T-helper 2 cell treated with Interferon-gamma antibody and Interleukin-4, amounts not matched to agents 5 μg/mL and 100 μg/mL, for 36 hours (primary cell): ENCODE measurements around the gene RNF113B.

ENCODE experiments used
- DNase-seq: peaks from one replicate; pipeline ENCODE4 v3.0.0; 2021; ENCODE audit warnings: low spot score
- H3K27ac Mint-ChIP-seq: one replicate; pipeline ENCODE4 v1.8.0; 2021; ENCODE audit warnings: mild to moderate bottlenecking, mixed read lengths
- H3K27me3 Mint-ChIP-seq: one replicate; pipeline ENCODE4 v1.8.0; 2021; ENCODE audit warnings: low read depth, mixed read lengths
- H3K36me3 Mint-ChIP-seq: one replicate; pipeline ENCODE4 v1.8.0; 2021; ENCODE audit warnings: low read depth, mixed read lengths
- H3K4me1 Mint-ChIP-seq: one replicate; pipeline ENCODE4 v1.8.0; 2021; ENCODE audit warnings: low read depth, mixed read lengths
- H3K4me3 Mint-ChIP-seq: one replicate; pipeline ENCODE4 v1.8.0; 2022; ENCODE audit warnings: mild to moderate bottlenecking, moderate library complexity, mixed read lengths
- H3K9me3 Mint-ChIP-seq: one replicate; pipeline ENCODE4 v1.8.0; 2021; ENCODE audit warnings: mixed read lengths

Gene RNF113B

GRCh38 chr13:98215508-98215907 is 38.4 kb upstream of the RNF113B start:
- DNase-seq: no peak
- Mint-ChIP-seq H3K4me1 (no peaks in the 10 kb centered on the region), H3K9me3 (no peaks in the 10 kb centered on the region), H3K27ac (no peak overlapping the region), H3K36me3 (no peaks in the 10 kb centered on the region), H3K27me3 (no peaks in the 10 kb centered on the region), H3K4me3 (no peak overlapping the region)

GRCh38 chr13:98214707-98215106 is 37.6 kb upstream of the RNF113B start:
- Mint-ChIP-seq H3K9me3 (no peaks in the 10 kb centered on the region), H3K27ac (no peak overlapping the region), H3K4me3 (no peak overlapping the region), H3K27me3 (no peaks in the 10 kb centered on the region), H3K36me3 (no peaks in the 10 kb centered on the region), H3K4me1 (no peaks in the 10 kb centered on the region)
- DNase-seq: no peak

GRCh38 chr13:98214008-98214643 is 37.1 kb upstream of the RNF113B start:
- Mint-ChIP-seq H3K4me3 (no peak overlapping the region), H3K9me3 (no peaks in the 10 kb centered on the region), H3K27ac (no peak overlapping the region), H3K27me3 (no peaks in the 10 kb centered on the region), H3K36me3 (no peaks in the 10 kb centered on the region), H3K4me1 (no peaks in the 10 kb centered on the region)
- no peak for DNase-seq

- Mint-ChIP-seq H3K36me3 (no peaks in the 10 kb centered on the region), H3K4me1 (no peaks in the 10 kb centered on the region), H3K27me3 (no peaks in the 10 kb centered on the region), H3K9me3 (no peaks in the 10 kb centered on the region), H3K4me3 (no peak overlapping the region), H3K27ac (no peak overlapping the region)
- DNase-seq: no peak
These were observed 36.3 kb upstream of the RNF113B start for GRCh38 chr13:98213354-98213753.

- H3K36me3 Mint-ChIP-seq: no peaks in the 10 kb centered on the region
- H3K27ac Mint-ChIP-seq: no peak overlapping the region
- no peaks in the 10 kb centered on the region for H3K9me3 Mint-ChIP-seq
- no peak for DNase-seq
- H3K27me3 Mint-ChIP-seq: no peaks in the 10 kb centered on the region
- no peak overlapping the region for H3K4me3 Mint-ChIP-seq
- no peaks in the 10 kb centered on the region for H3K4me1 Mint-ChIP-seq
These were observed 35.7 kb upstream of the RNF113B start for GRCh38 chr13:98212763-98213162.

DNA sequence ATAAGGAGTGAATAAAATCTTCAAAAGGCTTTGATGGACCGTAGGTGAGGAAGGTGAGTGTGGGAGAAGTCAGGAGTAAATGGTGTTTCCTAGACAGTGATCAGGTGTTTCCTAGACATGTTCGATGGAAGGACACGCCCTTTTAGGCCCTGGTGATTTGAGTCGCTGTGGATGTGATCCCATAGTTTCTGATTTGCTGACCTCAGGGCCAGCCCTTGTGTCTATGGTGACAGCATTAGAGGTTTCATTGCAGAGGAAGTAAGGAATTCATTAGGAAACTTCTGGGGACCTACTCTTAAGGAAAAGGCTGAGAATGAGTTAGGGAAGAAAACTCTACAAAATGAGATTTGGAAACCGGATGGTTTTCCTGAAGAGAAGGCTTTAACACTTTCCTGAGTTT is 31.5 kb upstream of the RNF113B start:
- Mint-ChIP-seq H3K27me3 (no peaks in the 10 kb centered on the region), H3K9me3 (no peaks in the 10 kb centered on the region), H3K27ac (no peak overlapping the region), H3K4me3 (no peak overlapping the region), H3K4me1 (no peaks in the 10 kb centered on the region), H3K36me3 (no peaks in the 10 kb centered on the region)
- no peak for DNase-seq

DNA sequence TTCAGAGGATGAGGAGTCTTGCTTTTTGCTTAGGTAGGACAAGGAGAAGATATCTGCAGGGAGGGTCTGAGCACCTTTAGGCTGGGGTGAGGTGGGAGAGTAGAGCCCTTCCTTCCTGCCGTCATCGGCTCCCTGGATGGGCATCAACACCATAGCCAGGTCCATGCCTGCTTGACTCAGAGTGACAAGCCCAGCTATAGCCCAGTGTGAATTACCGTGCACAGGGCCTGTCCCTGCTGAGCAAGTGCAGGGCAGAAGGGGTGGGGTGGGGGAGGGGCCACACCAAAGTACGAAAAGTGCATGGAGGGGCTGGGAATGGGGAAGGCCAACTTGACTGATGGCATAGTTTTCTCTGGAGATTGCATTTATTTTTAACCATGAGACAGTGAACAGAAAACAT is 30.3 kb upstream of the RNF113B start:
- no peaks in the 10 kb centered on the region for H3K4me1 Mint-ChIP-seq
- no peaks in the 10 kb centered on the region for H3K27me3 Mint-ChIP-seq
- no peak overlapping the region for H3K4me3 Mint-ChIP-seq
- DNase-seq: no peak
- H3K36me3 Mint-ChIP-seq: no peaks in the 10 kb centered on the region
- no peaks in the 10 kb centered on the region for H3K9me3 Mint-ChIP-seq
- no peak overlapping the region for H3K27ac Mint-ChIP-seq

DNA sequence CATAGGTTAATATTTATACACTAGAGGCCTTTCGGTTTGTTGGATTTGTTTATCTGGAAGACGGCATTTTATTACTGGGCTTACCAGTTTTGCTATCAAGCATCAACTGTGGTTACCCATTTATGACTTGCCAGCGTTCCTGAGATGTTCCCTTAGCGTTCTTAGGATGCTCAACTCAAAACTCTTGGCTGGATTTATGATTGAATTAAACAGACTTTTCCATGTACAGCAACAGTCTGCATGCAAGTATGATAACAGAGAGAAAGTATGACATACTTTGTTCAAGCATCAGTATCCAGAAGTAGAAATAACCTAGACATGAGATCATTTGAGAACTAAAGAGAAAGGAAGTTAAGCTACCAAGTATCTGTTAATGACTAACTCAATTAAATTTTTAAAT is 29.9 kb upstream of the RNF113B start:
- no peaks in the 10 kb centered on the region for H3K27me3 Mint-ChIP-seq
- no peaks in the 10 kb centered on the region for H3K4me1 Mint-ChIP-seq
- no peak for DNase-seq
- no peaks in the 10 kb centered on the region for H3K9me3 Mint-ChIP-seq
- H3K27ac Mint-ChIP-seq: no peak overlapping the region
- H3K36me3 Mint-ChIP-seq: no peaks in the 10 kb centered on the region
- H3K4me3 Mint-ChIP-seq: no peak overlapping the region

- no peak overlapping the region for H3K27ac Mint-ChIP-seq
- H3K36me3 Mint-ChIP-seq: no peaks in the 10 kb centered on the region
- H3K4me3 Mint-ChIP-seq: no peak overlapping the region
- no peaks in the 10 kb centered on the region for H3K27me3 Mint-ChIP-seq
- H3K9me3 Mint-ChIP-seq: no peaks in the 10 kb centered on the region
- no peak for DNase-seq
- no peaks in the 10 kb centered on the region for H3K4me1 Mint-ChIP-seq
These were observed 27.5 kb upstream of the RNF113B start for GRCh38 chr13:98204546-98204945.

GRCh38 chr13:98203646-98204326 is 26.7 kb upstream of the RNF113B start:
- Mint-ChIP-seq H3K4me3 (no peak overlapping the region), H3K4me1 (no peaks in the 10 kb centered on the region), H3K27me3 (no peaks in the 10 kb centered on the region), H3K27ac (no peak overlapping the region), H3K9me3 (no peaks in the 10 kb centered on the region), H3K36me3 (no peaks in the 10 kb centered on the region)
- no peak for DNase-seq

DNA sequence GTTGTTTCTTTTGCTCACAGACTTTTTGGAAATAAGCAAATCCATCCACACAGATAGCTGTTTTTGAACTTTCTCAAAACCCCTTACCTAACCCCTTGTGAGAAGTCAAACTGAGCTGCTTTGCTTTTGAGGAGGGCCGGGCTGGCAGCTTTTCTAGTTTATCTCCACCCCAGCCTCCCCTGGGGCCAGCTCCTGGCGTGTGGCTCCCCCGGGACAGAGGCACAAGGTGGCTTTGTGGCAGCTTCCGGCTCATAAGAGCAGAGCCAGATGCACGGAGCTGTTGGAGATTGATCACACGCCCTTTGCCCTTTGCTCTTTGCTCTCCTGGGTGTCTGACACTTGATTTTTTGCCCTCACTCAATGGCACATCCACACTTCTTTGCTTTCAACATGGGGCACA is 24.9 kb upstream of the RNF113B start:
- H3K9me3 Mint-ChIP-seq: no peaks in the 10 kb centered on the region
- no peaks in the 10 kb centered on the region for H3K27me3 Mint-ChIP-seq
- no peak for DNase-seq
- no peaks in the 10 kb centered on the region for H3K4me1 Mint-ChIP-seq
- no peak overlapping the region for H3K4me3 Mint-ChIP-seq
- H3K27ac Mint-ChIP-seq: no peak overlapping the region
- H3K36me3 Mint-ChIP-seq: no peaks in the 10 kb centered on the region

GRCh38 chr13:98201189-98201588 is 24.1 kb upstream of the RNF113B start:
- no peak overlapping the region for H3K27ac Mint-ChIP-seq
- no peak for DNase-seq
- no peaks in the 10 kb centered on the region for H3K4me1 Mint-ChIP-seq
- no peaks in the 10 kb centered on the region for H3K36me3 Mint-ChIP-seq
- no peak overlapping the region for H3K4me3 Mint-ChIP-seq
- no peaks in the 10 kb centered on the region for H3K9me3 Mint-ChIP-seq
- H3K27me3 Mint-ChIP-seq: no peaks in the 10 kb centered on the region

GRCh38 chr13:98200211-98200878 is 23.3 kb upstream of the RNF113B start:
- H3K4me1 Mint-ChIP-seq: no peaks in the 10 kb centered on the region
- no peaks in the 10 kb centered on the region for H3K9me3 Mint-ChIP-seq
- no peak overlapping the region for H3K27ac Mint-ChIP-seq
- no peaks in the 10 kb centered on the region for H3K27me3 Mint-ChIP-seq
- H3K4me3 Mint-ChIP-seq: no peak overlapping the region
- DNase-seq: no peak
- no peaks in the 10 kb centered on the region for H3K36me3 Mint-ChIP-seq

DNA sequence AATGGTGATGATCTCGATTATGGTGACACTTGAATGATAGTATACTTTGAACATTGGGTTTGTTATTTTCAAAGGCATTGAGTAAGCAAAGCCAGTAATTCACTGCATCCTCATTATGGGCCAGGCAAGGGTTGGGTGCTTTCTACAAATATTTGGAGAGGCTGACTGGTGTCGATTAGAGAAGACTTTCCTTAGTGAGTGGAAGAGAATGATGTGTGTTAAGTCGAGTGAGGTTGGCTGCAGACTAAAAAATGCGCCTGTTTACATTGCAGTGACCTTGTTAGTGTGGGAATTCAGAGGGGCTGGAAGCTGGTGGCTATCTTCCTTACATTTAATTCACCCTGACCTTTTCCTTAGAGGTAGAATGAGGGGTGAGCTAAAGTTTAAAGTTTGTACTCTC is 22.4 kb upstream of the RNF113B start:
- DNase-seq: no peak
- Mint-ChIP-seq H3K36me3 (no peaks in the 10 kb centered on the region), H3K27me3 (no peaks in the 10 kb centered on the region), H3K4me1 (no peaks in the 10 kb centered on the region), H3K9me3 (no peaks in the 10 kb centered on the region), H3K4me3 (no peak overlapping the region), H3K27ac (no peak overlapping the region)
